Left ventricle myocardium inferior (tissue), 1 donor: ENCODE data around the gene ZNF77. TPM values are rescaled to one million over a fixed set of nuclear protein-coding genes. Genes with fewer than 3 reads are reported as not detected.
A peak's percentile ranks its signal among the peaks of the same experiment; 100 is the strongest.

ENCODE experiments used
- DNase-seq: peaks from one replicate; pipeline ENCODE4 v3.0.0-alpha.2; 2020
- H3K27ac ChIP-seq: fragments of 200-600 bp; replicated peaks from 2 replicates; pipeline ENCODE4 v1.8.0; 2021
- H3K27me3 ChIP-seq: fragments of 200-600 bp; 2 replicates; pipeline ENCODE4 v1.8.0; 2021; ENCODE audit warnings: low read depth
- H3K36me3 ChIP-seq: fragments of 200-600 bp; 2 replicates; pipeline ENCODE4 v1.8.0; 2021
- H3K4me1 ChIP-seq: fragments of 200-600 bp; 2 replicates; pipeline ENCODE4 v1.8.0; 2021
- H3K4me3 ChIP-seq: fragments of 200-600 bp; 2 replicates; pipeline ENCODE4 v1.8.0; 2021; ENCODE audit warnings: mild to moderate bottlenecking, moderate library complexity
- H3K9me3 ChIP-seq: fragments of 200-600 bp; replicated peaks from 2 replicates; pipeline ENCODE4 v1.8.0; 2021
- CTCF ChIP-seq: fragments of 200-600 bp; IDR thresholded peaks from 2 replicates; pipeline ENCODE4 v1.8.0; 2021; ENCODE audit warnings: antibody characterized with exemption, mild to moderate bottlenecking, borderline replicate concordance
- intact Hi-C: fragments of 100-400 bp; cut with micrococcal nuclease; formaldehyde crosslinking; loops from one replicate; pipeline ENCODE4 v1.11.0; 2022
- total RNA-seq: library from RNA; stranded (reverse); fragmentation: NEBNext Ultra II Directional; extraction: Animal tissue kit (Norgen Biotek cat#: 25700); gene quantifications from one replicate; pipeline ENCODE4 v1.2.1, GENCODE V29; 2021
- donor health status: DM: no; HTN: yes; CAD: no; lungs with severe emphysema.

The ZNF77 gene
- total RNA-seq, 1 donor from 2014 or later: 1.6 TPM

GRCh38 chr19:2950286-2951124 lies 5.7 kb upstream of the ZNF77 start:
- TF ChIP-seq CTCF: no peak

GRCh38 chr19:2949939-2950285 lies 5.1 kb upstream of the ZNF77 start:
- DNase-seq: no peak
- Histone ChIP-seq H3K27me3 (no peaks in the 10 kb centered on the region), H3K4me3 (peak overlapping the region; percentile 90), H3K27ac (peak overlapping the region; percentile 96), H3K9me3 (no peaks in the 10 kb centered on the region), H3K4me1 (peaks cover 30% of the 10 kb centered on the region), H3K36me3 (no peaks in the 10 kb centered on the region)
- TF ChIP-seq CTCF: no peak
- intact Hi-C loops: loop anchor here (10.0 kb wide), 1 partner anchor 215 kb away; no protein-coding TSS in a partner anchor

More at GRCh38 chr19:2950286-2951124, 5.7 kb upstream of the ZNF77 start:
- peak overlapping the region; percentile 96 for H3K27ac ChIP-seq
- DNase-seq: peak; percentile 100
- H3K4me3 ChIP-seq: peak overlapping the region; percentile 90
- intact Hi-C loops: loop anchor here (10.0 kb wide), 1 partner anchor 214 kb away; no protein-coding TSS in a partner anchor
- no peaks in the 10 kb centered on the region for H3K9me3 ChIP-seq
- H3K36me3 ChIP-seq: no peaks in the 10 kb centered on the region
- peaks cover 25% of the 10 kb centered on the region for H3K4me1 ChIP-seq
- H3K27me3 ChIP-seq: no peaks in the 10 kb centered on the region

- H3K4me1 ChIP-seq: peaks cover 41% of the 10 kb centered on the region
- H3K36me3 ChIP-seq: no peaks in the 10 kb centered on the region
- intact Hi-C loops: no loop called here
- H3K4me3 ChIP-seq: peak overlapping the region; percentile 94
- no peaks in the 10 kb centered on the region for H3K9me3 ChIP-seq
- H3K27me3 ChIP-seq: no peaks in the 10 kb centered on the region
- H3K27ac ChIP-seq: peak overlapping the region; percentile 88
- TF ChIP-seq CTCF: no peak
- DNase-seq: no peak
Measured at GRCh38 chr19:2945575-2946184, 909 bp upstream of the ZNF77 start.

GRCh38 chr19:2944403-2944774 lies 382 bp downstream of the ZNF77 start:
- intact Hi-C loops: no loop called here
- no peaks in the 10 kb centered on the region for H3K9me3 ChIP-seq

More at GRCh38 chr19:2944403-2944774, 382 bp downstream of the ZNF77 start:
- TF ChIP-seq CTCF: no peak
- no peak for DNase-seq
- peak overlapping the region; percentile 88 for H3K27ac ChIP-seq
- peaks cover 31% of the 10 kb centered on the region for H3K4me1 ChIP-seq
- peak overlapping the region; percentile 94 for H3K4me3 ChIP-seq
- no peaks in the 10 kb centered on the region for H3K27me3 ChIP-seq
- H3K36me3 ChIP-seq: peaks cover 4% of the 10 kb centered on the region
